NCI-H774 (cell line): Measurements from ENCODE around the gene TCERG1.

Experiments
- DNase-seq: peaks from one replicate; lab custom pipeline; 2025; lab: John Stamatoyannopoulos, UW

The TCERG1 gene

GRCh38 chr5:146457431-146457830 lies 10.3 kb downstream of the TCERG1 start:
- no peak for DNase-seq

GRCh38 chr5:146458894-146459293 lies 11.8 kb downstream of the TCERG1 start:
- no peak for DNase-seq

- DNase-seq = no peak
Observed at GRCh38 chr5:146461319-146461718, 14.2 kb downstream of the TCERG1 start.

GRCh38 chr5:146463446-146463845 lies 16.3 kb downstream of the TCERG1 start:
- DNase-seq = no peak

- no peak for DNase-seq
Observed at GRCh38 chr5:146466521-146467349, 19.6 kb downstream of the TCERG1 start.

GRCh38 chr5:146467760-146468159 lies 20.6 kb downstream of the TCERG1 start:
- no peak for DNase-seq

GRCh38 chr5:146474065-146474464 lies 26.9 kb downstream of the TCERG1 start:
- DNase-seq = no peak

GRCh38 chr5:146475190-146475780 lies 28.2 kb downstream of the TCERG1 start:
- DNase-seq = no peak

GRCh38 chr5:146475906-146476305 lies 28.8 kb downstream of the TCERG1 start:
- DNase-seq = no peak

GRCh38 chr5:146482775-146483174 lies 35.6 kb downstream of the TCERG1 start:
- no peak for DNase-seq

- no peak for DNase-seq
Observed at GRCh38 chr5:146484714-146485391, 37.7 kb downstream of the TCERG1 start.

GRCh38 chr5:146490089-146490843 lies 43.1 kb downstream of the TCERG1 start:
- no peak for DNase-seq

GRCh38 chr5:146494656-146495055 lies 47.5 kb downstream of the TCERG1 start:
- DNase-seq = no peak

- no peak for DNase-seq
Observed at GRCh38 chr5:146499680-146500079, 52.5 kb downstream of the TCERG1 start.

GRCh38 chr5:146507428-146507827 lies 60.3 kb downstream of the TCERG1 start:
- no peak for DNase-seq

GRCh38 chr5:146510559-146511125 lies 63.5 kb downstream of the TCERG1 start:
- no peak for DNase-seq

- no peak for DNase-seq
Observed at GRCh38 chr5:146513462-146513861, 66.3 kb downstream of the TCERG1 start.

GRCh38 chr5:146514575-146514974 lies 67.4 kb downstream of the TCERG1 start:
- no peak for DNase-seq

GRCh38 chr5:146515473-146516150 lies 68.5 kb downstream of the TCERG1 start:
- no peak for DNase-seq

- no peak for DNase-seq
Observed at GRCh38 chr5:146516151-146516475, 69.0 kb downstream of the TCERG1 start, which contains the start of gene GPR151. TSS of gene GPR151 (minus strand) at chr5:146516190. CDS start at chr5:146516113, 77 bp downstream.

GRCh38 chr5:146519554-146519953 lies 72.4 kb downstream of the TCERG1 start:
- DNase-seq = no peak
